Testis (tissue), 3 donors: Measurements from ENCODE around the gene PLEKHA1. TPM values are rescaled to one million over a fixed set of nuclear protein-coding genes. Genes with fewer than 3 reads are reported as not detected.

Experiments
- DNase-seq: peaks from one replicate; pipeline ENCODE4 v3.0.0-alpha.2; 2019
- H3K27ac ChIP-seq, 2 donors: fragments of 200-600 bp; sonication (generic); one replicate each; pipeline ENCODE4 v1.5.1; 2019
- H3K27me3 ChIP-seq: fragments of 200-600 bp; sonication (generic); one replicate; pipeline ENCODE4 v1.5.1; 2019
- H3K36me3 ChIP-seq: fragments of 200-600 bp; sonication (generic); one replicate; pipeline ENCODE4 v1.5.1; 2017; ENCODE audit warnings: low read depth; ENCODE audit errors: missing control alignments
- H3K4me1 ChIP-seq: fragments of 200-600 bp; sonication (generic); one replicate; pipeline ENCODE4 v1.5.1; 2019
- H3K4me3 ChIP-seq, 2 donors: fragments of 200-600 bp; sonication (generic); one replicate each; pipeline ENCODE4 v1.5.1; 2017 to 2019
- H3K9me3 ChIP-seq: fragments of 200-600 bp; sonication (generic); one replicate; pipeline ENCODE4 v1.5.1; 2017
- POLR2A ChIP-seq: fragments of 450-650 bp; IDR thresholded peaks from one replicate; pipeline ENCODE4 v1.6.1; 2017; ENCODE audit warnings: antibody characterized with exemption, mild to moderate bottlenecking, moderate library complexity
- WGBS, 2 donors: methylation state at CpG; one replicate each; pipeline ENCODE4 v1.1.5; 2018; 5-methylcytosine and 5-hydroxymethylcytosine counted together
- intact Hi-C: fragments of 100-400 bp; cut with DNase I; formaldehyde crosslinking; loops from one replicate; pipeline ENCODE4 v1.15.1; 2023; ENCODE audit warnings: low total_unique reads
- polyA plus RNA-seq: library from polyadenylated mRNA; stranded (reverse); fragments of 350-450 nt; fragmentation: Illumina TruSeq; extraction: RNeasy Lipid Tissue Mini Kit (QIAGEN cat#74804); gene quantifications from one replicate; pipeline ENCODE4 v1.2.3, GENCODE V29; 2014; ENCODE audit warnings: low read depth, low replicate concordance; ENCODE audit not compliant: insufficient read depth
- total RNA-seq, 2 donors: library from RNA; depleted of rRNA; stranded (reverse); fragments of >200 nt; gene quantifications; one replicate each; pipeline ENCODE4 v1.2.3, GENCODE V29; 2016
- TF ChIP-seq, protein P1 (sequence below), 3 experiments: fragments of 450-650 bp in 2 of 3; fragments of 200-600 bp in 1 of 3; sonication (generic) in 1 of 3; IDR thresholded peaks; one replicate each; pipeline ENCODE4 v1.5.1; 2016 to 2019; ENCODE audit warnings: antibody characterized with exemption in 3 of 3, mild to moderate bottlenecking in 2 of 3, moderate library complexity in 1 of 3

Gene PLEKHA1
- total and polyA plus RNA-seq, 3 donors from 2014 or later = 27.6 to 66.6 (median 35.7) TPM

DNA sequence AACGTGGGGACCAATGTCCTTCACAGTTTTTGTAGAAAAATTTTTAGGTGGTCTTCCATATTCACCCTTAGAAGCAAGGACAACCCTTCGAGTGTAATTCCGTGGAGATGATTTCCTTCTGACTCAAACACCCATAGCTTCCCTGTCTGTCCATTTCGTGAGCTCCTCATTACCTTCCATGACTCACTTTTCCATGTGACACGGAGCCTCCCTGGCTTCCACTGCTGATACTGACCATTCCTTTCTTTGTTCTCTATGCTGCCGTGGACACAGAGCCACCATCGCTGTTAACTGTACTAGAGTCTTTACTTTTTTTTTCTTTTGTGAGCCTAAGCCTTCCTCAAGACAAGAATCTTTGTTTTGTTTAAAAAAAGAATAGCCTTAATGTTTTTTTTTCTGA lies 67.5 kb downstream of the PLEKHA1 start:
- no peak overlapping the region for H3K27ac ChIP-seq
- no peak for DNase-seq
- H3K9me3 ChIP-seq = no peaks in the 10 kb centered on the region
- H3K4me1 ChIP-seq = no peaks in the 10 kb centered on the region
- no peaks in the 10 kb centered on the region for H3K27me3 ChIP-seq
- 67 to 84% methylated on average over 7 of the region's 7 CpGs for WGBS, 2 donors
- no peaks in the 10 kb centered on the region for H3K36me3 ChIP-seq
- intact Hi-C loops = no loop called here
- TF ChIP-seq POLR2A = no peak
- TF ChIP-seq, protein P1, sequence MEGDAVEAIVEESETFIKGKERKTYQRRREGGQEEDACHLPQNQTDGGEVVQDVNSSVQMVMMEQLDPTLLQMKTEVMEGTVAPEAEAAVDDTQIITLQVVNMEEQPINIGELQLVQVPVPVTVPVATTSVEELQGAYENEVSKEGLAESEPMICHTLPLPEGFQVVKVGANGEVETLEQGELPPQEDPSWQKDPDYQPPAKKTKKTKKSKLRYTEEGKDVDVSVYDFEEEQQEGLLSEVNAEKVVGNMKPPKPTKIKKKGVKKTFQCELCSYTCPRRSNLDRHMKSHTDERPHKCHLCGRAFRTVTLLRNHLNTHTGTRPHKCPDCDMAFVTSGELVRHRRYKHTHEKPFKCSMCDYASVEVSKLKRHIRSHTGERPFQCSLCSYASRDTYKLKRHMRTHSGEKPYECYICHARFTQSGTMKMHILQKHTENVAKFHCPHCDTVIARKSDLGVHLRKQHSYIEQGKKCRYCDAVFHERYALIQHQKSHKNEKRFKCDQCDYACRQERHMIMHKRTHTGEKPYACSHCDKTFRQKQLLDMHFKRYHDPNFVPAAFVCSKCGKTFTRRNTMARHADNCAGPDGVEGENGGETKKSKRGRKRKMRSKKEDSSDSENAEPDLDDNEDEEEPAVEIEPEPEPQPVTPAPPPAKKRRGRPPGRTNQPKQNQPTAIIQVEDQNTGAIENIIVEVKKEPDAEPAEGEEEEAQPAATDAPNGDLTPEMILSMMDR (IDR thresholded peaks at IDR 0.05) = no peak
- no peak overlapping the region for H3K4me3 ChIP-seq

GRCh38 chr10:122445469-122445868 lies 71.0 kb downstream of the PLEKHA1 start:
- Histone ChIP-seq H3K4me1 (no peaks in the 10 kb centered on the region), H3K4me3 (no peak overlapping the region), H3K27me3 (no peaks in the 10 kb centered on the region), H3K36me3 (no peaks in the 10 kb centered on the region), H3K27ac (no peak overlapping the region), H3K9me3 (no peaks in the 10 kb centered on the region)
- intact Hi-C loops = no loop called here
- WGBS, 2 donors = 80 to 92% methylated on average over 1 of the region's 1 CpG
- TF ChIP-seq, protein P1 (IDR thresholded peaks at IDR 0.05) = no peak
- TF ChIP-seq POLR2A = no peak
- DNase-seq = no peak

GRCh38 chr10:122445904-122446303 lies 71.4 kb downstream of the PLEKHA1 start:
- Histone ChIP-seq H3K27me3 (no peaks in the 10 kb centered on the region), H3K9me3 (no peaks in the 10 kb centered on the region), H3K27ac (no peak overlapping the region), H3K36me3 (no peaks in the 10 kb centered on the region), H3K4me1 (no peaks in the 10 kb centered on the region), H3K4me3 (no peak overlapping the region)
- intact Hi-C loops = no loop called here
- TF ChIP-seq, protein P1 (IDR thresholded peaks at IDR 0.05) = no peak
- no peak for DNase-seq

GRCh38 chr10:122446668-122447423 lies 72.3 kb downstream of the PLEKHA1 start:
- intact Hi-C loops = no loop called here
- Histone ChIP-seq H3K4me3 (no peak overlapping the region), H3K27ac (no peak overlapping the region), H3K4me1 (no peaks in the 10 kb centered on the region), H3K9me3 (no peaks in the 10 kb centered on the region), H3K27me3 (no peaks in the 10 kb centered on the region), H3K36me3 (no peaks in the 10 kb centered on the region)
- 83 to 87% methylated on average over 2 of the region's 2 CpGs for WGBS, 2 donors
- no peak for DNase-seq
- no peak for TF ChIP-seq POLR2A
- TF ChIP-seq, protein P1 (IDR thresholded peaks at IDR 0.05) = no peak

DNA sequence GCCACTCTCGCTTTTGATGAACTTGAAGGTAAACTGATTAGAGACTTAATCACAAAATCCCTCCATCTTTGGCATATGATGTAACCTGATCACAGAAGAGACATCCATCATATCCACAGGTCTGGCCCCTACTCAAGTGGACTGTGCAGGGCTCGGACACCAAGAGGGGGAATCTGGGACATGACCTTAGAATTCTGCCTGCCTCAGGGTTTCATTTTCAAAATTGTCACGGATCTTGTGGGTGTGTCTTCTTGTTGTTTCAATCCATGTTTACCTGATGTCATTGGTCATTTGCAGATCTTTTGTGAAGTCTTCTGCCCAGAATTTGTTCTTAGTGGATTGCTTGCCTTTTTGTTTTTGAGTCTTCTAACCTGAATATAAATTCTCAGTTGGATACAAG lies 74.1 kb downstream of the PLEKHA1 start:
- TF ChIP-seq, protein P1 (IDR thresholded peaks at IDR 0.05) = no peak
- TF ChIP-seq POLR2A = no peak
- Histone ChIP-seq H3K4me1 (no peaks in the 10 kb centered on the region), H3K9me3 (no peaks in the 10 kb centered on the region), H3K27me3 (no peaks in the 10 kb centered on the region), H3K27ac (no peak overlapping the region), H3K36me3 (no peaks in the 10 kb centered on the region), H3K4me3 (no peak overlapping the region)
- intact Hi-C loops = no loop called here
- WGBS, 2 donors = 92 to 93% methylated on average over 3 of the region's 3 CpGs
- no peak for DNase-seq
